Type B pancreatic cell (in vitro differentiated cells): Measurements from ENCODE around the gene SLC25A29. TPM values are rescaled to one million over a fixed set of nuclear protein-coding genes. Genes with fewer than 3 reads are reported as not detected.

Source experiments
- DNase-seq: peaks from one replicate; pipeline ENCODE4 v3.0.0; 2021; ENCODE audit warnings: mixed read lengths; ENCODE audit not compliant: unreplicated experiment; ENCODE audit errors: extremely low spot score
- H3K27ac Mint-ChIP-seq: 2 replicates; pipeline ENCODE4 v1.8.0; 2021; ENCODE audit warnings: mild to moderate bottlenecking, mixed read lengths
- H3K27me3 Mint-ChIP-seq: 2 replicates; pipeline ENCODE4 v1.8.0; 2021; ENCODE audit warnings: mixed read lengths
- H3K36me3 Mint-ChIP-seq: 2 replicates; pipeline ENCODE4 v1.8.0; 2021; ENCODE audit warnings: mixed read lengths
- H3K4me1 Mint-ChIP-seq: one replicate; pipeline ENCODE4 v1.8.0; 2021; ENCODE audit warnings: mixed read lengths; ENCODE audit not compliant: unreplicated experiment
- H3K4me3 Mint-ChIP-seq: 2 replicates; pipeline ENCODE4 v1.8.0; 2021; ENCODE audit warnings: mild to moderate bottlenecking, mixed read lengths
- H3K9me3 Mint-ChIP-seq: 2 replicates; pipeline ENCODE4 v1.8.0; 2021; ENCODE audit warnings: mixed read lengths
- total RNA-seq: library from RNA; stranded (reverse); gene quantifications from 2 replicates; pipeline ENCODE4 v1.2.1, GENCODE V29; 2021; ENCODE audit warnings: low replicate concordance
- TF ChIP-seq, protein P1 (sequence below): fragments of 200-600 bp; sonication (generic); conservative IDR thresholded peaks from 2 replicates; pipeline ENCODE4 v1.5.0; 2021; ENCODE audit warnings: antibody characterized with exemption, mild to moderate bottlenecking

SLC25A29 gene
- total RNA-seq, 1 donor from 2014 or later = 101 TPM

- H3K4me3 Mint-ChIP-seq = no peak overlapping the region
Observed at GRCh38 chr14:100271247-100271939, 34.9 kb downstream of the SLC25A29 start.

GRCh38 chr14:100268591-100269207 lies 37.5 kb downstream of the SLC25A29 start:
- no peak for DNase-seq
- Mint-ChIP-seq H3K36me3 (peaks cover 20% of the 10 kb centered on the region), H3K4me3 (no peak overlapping the region), H3K27me3 (no peaks in the 10 kb centered on the region), H3K9me3 (no peaks in the 10 kb centered on the region), H3K27ac (no peak overlapping the region), H3K4me1 (no peaks in the 10 kb centered on the region)
- TF ChIP-seq, protein P1, sequence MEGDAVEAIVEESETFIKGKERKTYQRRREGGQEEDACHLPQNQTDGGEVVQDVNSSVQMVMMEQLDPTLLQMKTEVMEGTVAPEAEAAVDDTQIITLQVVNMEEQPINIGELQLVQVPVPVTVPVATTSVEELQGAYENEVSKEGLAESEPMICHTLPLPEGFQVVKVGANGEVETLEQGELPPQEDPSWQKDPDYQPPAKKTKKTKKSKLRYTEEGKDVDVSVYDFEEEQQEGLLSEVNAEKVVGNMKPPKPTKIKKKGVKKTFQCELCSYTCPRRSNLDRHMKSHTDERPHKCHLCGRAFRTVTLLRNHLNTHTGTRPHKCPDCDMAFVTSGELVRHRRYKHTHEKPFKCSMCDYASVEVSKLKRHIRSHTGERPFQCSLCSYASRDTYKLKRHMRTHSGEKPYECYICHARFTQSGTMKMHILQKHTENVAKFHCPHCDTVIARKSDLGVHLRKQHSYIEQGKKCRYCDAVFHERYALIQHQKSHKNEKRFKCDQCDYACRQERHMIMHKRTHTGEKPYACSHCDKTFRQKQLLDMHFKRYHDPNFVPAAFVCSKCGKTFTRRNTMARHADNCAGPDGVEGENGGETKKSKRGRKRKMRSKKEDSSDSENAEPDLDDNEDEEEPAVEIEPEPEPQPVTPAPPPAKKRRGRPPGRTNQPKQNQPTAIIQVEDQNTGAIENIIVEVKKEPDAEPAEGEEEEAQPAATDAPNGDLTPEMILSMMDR = no peak

More at GRCh38 chr14:100271247-100271939, 34.9 kb downstream of the SLC25A29 start:
- DNase-seq = no peak
- H3K27ac Mint-ChIP-seq = no peak overlapping the region
- peaks cover 6% of the 10 kb centered on the region for H3K4me1 Mint-ChIP-seq
- H3K27me3 Mint-ChIP-seq = no peaks in the 10 kb centered on the region
- H3K9me3 Mint-ChIP-seq = no peaks in the 10 kb centered on the region
- peaks cover 14% of the 10 kb centered on the region for H3K36me3 Mint-ChIP-seq
- TF ChIP-seq, protein P1 = peak; percentile 57

DNA sequence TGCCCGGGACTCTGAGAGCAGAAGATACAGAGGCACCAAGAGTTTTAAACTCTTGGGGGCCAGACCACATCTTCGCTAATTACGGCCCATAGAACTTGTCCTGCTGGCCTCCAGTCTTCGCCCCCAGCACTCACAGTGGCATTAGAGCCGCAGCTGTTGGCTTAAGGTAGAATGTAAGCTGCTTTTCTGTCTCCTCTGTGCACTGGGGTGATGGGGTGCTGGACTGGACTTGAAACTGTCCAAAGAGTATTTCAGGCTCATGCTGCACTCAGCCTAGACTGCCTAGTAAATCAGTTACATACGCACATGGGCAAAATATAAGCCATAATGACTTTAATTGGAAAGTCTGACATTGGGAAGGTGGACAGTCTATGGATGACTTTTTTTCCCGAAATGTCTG lies 38.3 kb downstream of the SLC25A29 start:
- Mint-ChIP-seq H3K27me3 (no peaks in the 10 kb centered on the region), H3K4me1 (no peaks in the 10 kb centered on the region), H3K36me3 (peaks cover 20% of the 10 kb centered on the region), H3K4me3 (no peak overlapping the region), H3K27ac (no peak overlapping the region), H3K9me3 (no peaks in the 10 kb centered on the region)
- TF ChIP-seq, protein P1 = no peak
- DNase-seq = no peak

DNA sequence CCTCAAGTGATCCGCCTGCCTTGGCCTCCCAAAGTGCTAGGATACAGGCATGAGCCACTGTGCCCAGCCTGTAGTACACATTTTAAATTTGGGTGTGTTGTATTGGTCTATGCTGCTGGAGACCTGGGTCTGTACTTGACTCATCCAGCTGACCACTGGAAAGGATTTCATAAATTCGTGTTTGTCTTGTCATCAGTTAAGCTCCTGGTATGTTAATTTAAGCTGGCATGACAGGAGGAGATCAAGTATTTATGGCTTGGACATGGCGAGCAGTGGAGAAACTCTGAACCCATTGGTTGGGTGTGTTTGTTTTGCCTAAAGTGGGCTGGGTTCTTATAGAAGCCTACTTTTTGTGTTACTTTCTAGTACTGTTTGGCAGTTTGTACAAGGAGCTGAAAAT lies 43.1 kb downstream of the SLC25A29 start:
- no peak overlapping the region for H3K27ac Mint-ChIP-seq
- H3K27me3 Mint-ChIP-seq = no peaks in the 10 kb centered on the region
- H3K4me1 Mint-ChIP-seq = peaks cover 10% of the 10 kb centered on the region
- no peak overlapping the region for H3K4me3 Mint-ChIP-seq
- H3K9me3 Mint-ChIP-seq = no peaks in the 10 kb centered on the region
- DNase-seq = no peak
- H3K36me3 Mint-ChIP-seq = peaks cover 23% of the 10 kb centered on the region
- TF ChIP-seq, protein P1 = no peak

GRCh38 chr14:100262545-100262944 lies 43.7 kb downstream of the SLC25A29 start:
- peaks cover 10% of the 10 kb centered on the region for H3K4me1 Mint-ChIP-seq
- DNase-seq = no peak
- peaks cover 23% of the 10 kb centered on the region for H3K36me3 Mint-ChIP-seq
- TF ChIP-seq, protein P1 = no peak
- H3K9me3 Mint-ChIP-seq = no peaks in the 10 kb centered on the region
- no peaks in the 10 kb centered on the region for H3K27me3 Mint-ChIP-seq
- H3K4me3 Mint-ChIP-seq = no peak overlapping the region
- H3K27ac Mint-ChIP-seq = no peak overlapping the region
